ENCODE measurements around the gene PZP.
"Not testable (repeated sequence)": the region's sequence is repeated elsewhere in the genome, so short reads cannot be mapped to it uniquely, and the experiment has no call there.

Gene PZP

DNA sequence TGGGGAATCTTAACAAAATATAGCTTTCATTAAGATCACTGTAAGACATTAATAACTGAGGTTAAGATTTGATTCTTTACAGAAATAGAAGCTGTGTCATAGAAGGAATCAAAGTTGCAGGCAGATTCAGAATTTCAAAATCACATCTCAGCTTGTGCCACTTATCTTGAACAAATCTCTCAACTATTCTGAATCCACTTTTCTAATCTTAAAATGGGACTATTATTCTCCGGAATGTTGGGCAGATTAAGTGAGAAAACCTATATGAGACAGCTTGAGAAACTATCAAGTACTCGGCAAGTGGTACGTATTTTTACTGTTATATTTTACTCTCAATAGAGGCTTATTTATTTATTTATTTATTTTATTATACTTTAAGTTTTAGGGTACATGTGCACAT is 28.4 kb downstream of the PZP start:
- no peak overlapping the region for H3K4me2 ChIP-seq (ENCODE audit: low read length)
- H3K18ac ChIP-seq (ENCODE audit: low read length) = no peak overlapping the region
- H3K4me3 ChIP-seq (ENCODE audit: low read depth, low read length) = no peak overlapping the region
- H3K27ac ChIP-seq (ENCODE audit: low read depth, low read length) = no peak overlapping the region
- WGBS (ENCODE audit: extremely low coverage, insufficient coverage, insufficient read length) = no CpG with 5 or more reads among the region's 3 CpGs
- no peak overlapping the region for H3K23ac ChIP-seq (ENCODE audit: low read length)
- no peak overlapping the region for H3K9ac ChIP-seq (ENCODE audit: low read length)
- no peak overlapping the region for H2BK120ac ChIP-seq (ENCODE audit: insufficient read depth, low read length, poor library complexity)
- H2BK12ac ChIP-seq (ENCODE audit: low read length) = no peak overlapping the region
- H2AK5ac ChIP-seq (ENCODE audit: low read length) = no peak overlapping the region
- no peak overlapping the region for H4K91ac ChIP-seq (ENCODE audit: low read depth, low read length)
- no peak overlapping the region for H4K12ac ChIP-seq (ENCODE audit: low read depth, low read length)
- no peak overlapping the region for H2AFZ ChIP-seq (ENCODE audit: insufficient read depth, low read length, poor library complexity)
- no peak overlapping the region for H3K14ac ChIP-seq (ENCODE audit: low read length)
- no peak overlapping the region for H4K8ac ChIP-seq (ENCODE audit: low read depth, low read length)
- H3K9me3 ChIP-seq (ENCODE audit: insufficient read depth, low read depth, low read length) = peaks cover 2% of the 10 kb centered on the region
- no peaks in the 10 kb centered on the region for H3K4me1 ChIP-seq (ENCODE audit: control insufficient read depth in 1 of 2, insufficient read depth in 2 of 2, low read length in 2 of 2)
- no peak overlapping the region for H2BK5ac ChIP-seq (ENCODE audit: low read depth, low read length, poor library complexity)
- H3K4ac ChIP-seq (ENCODE audit: low read depth, low read length) = no peak overlapping the region
- no peak for DNase-seq
- no peaks in the 10 kb centered on the region for H3K27me3 ChIP-seq (ENCODE audit: insufficient read depth, low read length)
- no peaks in the 10 kb centered on the region for H3K79me2 ChIP-seq (ENCODE audit: control insufficient read depth, insufficient read depth, low read length, poor library complexity)
- H3K79me1 ChIP-seq (ENCODE audit: low read length) = no peaks in the 10 kb centered on the region
- no peaks in the 10 kb centered on the region for H3K36me3 ChIP-seq (ENCODE audit: control insufficient read depth in 1 of 2, insufficient read depth in 2 of 2, low read length in 2 of 2)

DNA sequence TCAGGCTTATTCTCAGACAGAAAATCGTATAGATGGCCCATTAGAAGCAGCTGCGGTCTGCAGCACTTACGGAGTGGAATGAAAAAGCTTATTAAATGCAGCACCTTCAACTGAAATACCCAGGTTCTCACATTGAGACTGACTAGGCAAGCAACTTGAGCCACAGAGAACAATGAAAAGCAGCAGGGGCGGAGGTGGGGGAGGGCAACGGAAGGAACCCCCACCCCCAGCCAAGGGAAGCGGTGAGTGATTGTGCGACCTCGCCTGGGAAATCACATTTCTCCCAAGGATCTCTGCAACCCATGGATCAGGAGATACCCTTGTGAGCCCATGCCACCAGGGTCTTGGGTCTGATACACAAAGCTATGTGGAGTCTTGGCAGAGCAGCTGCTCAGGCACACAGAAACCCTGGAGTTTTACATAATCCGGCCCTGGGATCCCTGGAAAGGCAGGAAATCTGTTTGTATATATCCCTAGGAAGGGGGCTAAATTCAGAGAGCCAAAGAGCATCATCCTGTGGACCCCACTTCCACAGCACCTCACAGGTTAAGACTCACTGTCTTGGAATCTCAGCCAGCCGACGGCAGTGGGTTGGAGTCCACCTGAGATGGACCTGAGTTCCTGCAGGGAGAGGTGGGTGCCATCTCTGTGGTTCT is 38.1 kb downstream of the PZP start:
- DNase-seq = no peak
- Histone ChIP-seq H3K27me3 (ENCODE audit: insufficient read depth, low read length) (no peaks in the 10 kb centered on the region), H4K12ac (ENCODE audit: low read depth, low read length) (no peak overlapping the region), H2BK5ac (ENCODE audit: low read depth, low read length, poor library complexity) (no peak overlapping the region), H4K91ac (ENCODE audit: low read depth, low read length) (no peak overlapping the region), H2AK5ac (ENCODE audit: low read length) (no peak overlapping the region), H3K9me3 (ENCODE audit: insufficient read depth, low read depth, low read length) (no peaks in the 10 kb centered on the region), H3K4me2 (ENCODE audit: low read length) (no peak overlapping the region), H2BK12ac (ENCODE audit: low read length) (no peak overlapping the region), H3K27ac (ENCODE audit: low read depth, low read length) (no peak overlapping the region), H3K18ac (ENCODE audit: low read length) (no peak overlapping the region), H2AFZ (ENCODE audit: insufficient read depth, low read length, poor library complexity) (no peak overlapping the region), H3K4me3 (ENCODE audit: low read depth, low read length) (no peak overlapping the region), H3K79me2 (ENCODE audit: control insufficient read depth, insufficient read depth, low read length, poor library complexity) (no peaks in the 10 kb centered on the region), H2BK120ac (ENCODE audit: insufficient read depth, low read length, poor library complexity) (no peak overlapping the region), H3K23ac (ENCODE audit: low read length) (no peak overlapping the region), H3K36me3 (ENCODE audit: control insufficient read depth in 1 of 2, insufficient read depth in 2 of 2, low read length in 2 of 2) (no peaks in the 10 kb centered on the region), H3K4me1 (ENCODE audit: control insufficient read depth in 1 of 2, insufficient read depth in 2 of 2, low read length in 2 of 2) (no peaks in the 10 kb centered on the region), H4K8ac (ENCODE audit: low read depth, low read length) (no peak overlapping the region), H3K79me1 (ENCODE audit: low read length) (no peaks in the 10 kb centered on the region), H3K9ac (ENCODE audit: low read length) (no peak overlapping the region), H3K4ac (ENCODE audit: low read depth, low read length) (no peak overlapping the region), H3K14ac (ENCODE audit: low read length) (no peak overlapping the region)
- no CpG with 5 or more reads among the region's 11 CpGs for WGBS (ENCODE audit: extremely low coverage, insufficient coverage, insufficient read length)

DNA sequence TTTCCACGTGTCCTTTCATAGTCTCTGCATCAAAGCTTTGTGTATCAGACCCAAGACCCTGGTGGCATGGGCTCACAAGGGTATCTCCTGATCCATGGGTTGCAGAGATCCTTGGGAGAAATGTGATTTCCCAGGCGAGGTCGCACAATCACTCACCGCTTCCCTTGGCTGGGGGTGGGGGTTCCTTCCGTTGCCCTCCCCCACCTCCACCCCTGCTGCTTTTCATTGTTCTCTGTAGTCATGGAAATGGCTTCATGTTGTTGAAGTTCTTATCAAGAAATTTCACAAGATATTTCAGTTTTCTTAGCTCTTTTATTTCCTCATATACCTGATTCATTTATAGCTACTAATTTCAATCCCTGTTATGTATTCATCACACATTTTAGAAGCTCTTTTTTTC is 40.9 kb downstream of the PZP start:
- H3K14ac ChIP-seq (ENCODE audit: low read length); H2AFZ ChIP-seq (ENCODE audit: insufficient read depth, low read length, poor library complexity); H3K4me2 ChIP-seq (ENCODE audit: low read length); H4K8ac ChIP-seq (ENCODE audit: low read depth, low read length); H3K23ac ChIP-seq (ENCODE audit: low read length); H3K4ac ChIP-seq (ENCODE audit: low read depth, low read length); H4K91ac ChIP-seq (ENCODE audit: low read depth, low read length); DNase-seq; H3K36me3 ChIP-seq (ENCODE audit: control insufficient read depth in 1 of 2, insufficient read depth in 2 of 2, low read length in 2 of 2); H3K9me3 ChIP-seq (ENCODE audit: insufficient read depth, low read depth, low read length); H3K27me3 ChIP-seq (ENCODE audit: insufficient read depth, low read length); H3K18ac ChIP-seq (ENCODE audit: low read length); H3K79me1 ChIP-seq (ENCODE audit: low read length); H2BK5ac ChIP-seq (ENCODE audit: low read depth, low read length, poor library complexity); H4K12ac ChIP-seq (ENCODE audit: low read depth, low read length); H3K4me1 ChIP-seq (ENCODE audit: control insufficient read depth in 1 of 2, insufficient read depth in 2 of 2, low read length in 2 of 2); H2BK12ac ChIP-seq (ENCODE audit: low read length); H2BK120ac ChIP-seq (ENCODE audit: insufficient read depth, low read length, poor library complexity); H3K4me3 ChIP-seq (ENCODE audit: low read depth, low read length); H2AK5ac ChIP-seq (ENCODE audit: low read length); H3K27ac ChIP-seq (ENCODE audit: low read depth, low read length); H3K9ac ChIP-seq (ENCODE audit: low read length); H3K79me2 ChIP-seq (ENCODE audit: control insufficient read depth, insufficient read depth, low read length, poor library complexity): not testable (repeated sequence)
- no CpG with 5 or more reads among the region's 5 CpGs for WGBS (ENCODE audit: extremely low coverage, insufficient coverage, insufficient read length)

DNA sequence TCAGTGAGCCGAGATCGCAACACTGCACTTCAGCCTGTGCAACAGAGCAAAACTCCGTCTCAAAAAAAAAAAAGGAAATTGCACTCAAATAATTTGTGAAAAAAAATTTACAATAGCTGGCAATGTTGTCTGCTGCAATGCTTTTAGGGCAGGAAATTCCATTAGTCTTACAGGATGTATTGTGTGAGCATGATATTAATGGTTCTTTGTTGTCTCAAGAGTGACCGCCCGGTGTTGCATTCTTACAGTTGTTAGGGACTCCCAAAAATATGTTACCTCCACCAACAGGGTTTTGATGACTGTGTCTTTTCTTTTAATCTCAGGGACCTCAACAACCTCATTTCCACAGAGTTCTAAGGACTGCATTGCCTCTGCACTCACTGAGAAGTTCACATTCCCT is 44.8 kb downstream of the PZP start:
- Histone ChIP-seq H3K36me3 (ENCODE audit: control insufficient read depth in 1 of 2, insufficient read depth in 2 of 2, low read length in 2 of 2) (no peaks in the 10 kb centered on the region), H2BK5ac (ENCODE audit: low read depth, low read length, poor library complexity) (no peak overlapping the region), H3K79me1 (ENCODE audit: low read length) (no peaks in the 10 kb centered on the region), H3K79me2 (ENCODE audit: control insufficient read depth, insufficient read depth, low read length, poor library complexity) (no peaks in the 10 kb centered on the region), H2BK12ac (ENCODE audit: low read length) (no peak overlapping the region), H3K4ac (ENCODE audit: low read depth, low read length) (no peak overlapping the region), H3K27ac (ENCODE audit: low read depth, low read length) (no peak overlapping the region), H3K4me3 (ENCODE audit: low read depth, low read length) (no peak overlapping the region), H3K4me2 (ENCODE audit: low read length) (no peak overlapping the region), H3K9me3 (ENCODE audit: insufficient read depth, low read depth, low read length) (no peaks in the 10 kb centered on the region), H3K9ac (ENCODE audit: low read length) (no peak overlapping the region), H4K91ac (ENCODE audit: low read depth, low read length) (no peak overlapping the region), H2AFZ (ENCODE audit: insufficient read depth, low read length, poor library complexity) (no peak overlapping the region), H3K27me3 (ENCODE audit: insufficient read depth, low read length) (no peaks in the 10 kb centered on the region), H3K18ac (ENCODE audit: low read length) (no peak overlapping the region), H4K8ac (ENCODE audit: low read depth, low read length) (no peak overlapping the region), H3K23ac (ENCODE audit: low read length) (no peak overlapping the region), H3K14ac (ENCODE audit: low read length) (no peak overlapping the region), H2AK5ac (ENCODE audit: low read length) (no peak overlapping the region), H4K12ac (ENCODE audit: low read depth, low read length) (no peak overlapping the region), H3K4me1 (ENCODE audit: control insufficient read depth in 1 of 2, insufficient read depth in 2 of 2, low read length in 2 of 2) (no peaks in the 10 kb centered on the region), H2BK120ac (ENCODE audit: insufficient read depth, low read length, poor library complexity) (no peak overlapping the region)
- WGBS (ENCODE audit: extremely low coverage, insufficient coverage, insufficient read length) = no CpG with 5 or more reads among the region's 5 CpGs
- DNase-seq = no peak
